Gastroesophageal sphincter (tissue), 3 donors: Measurements from ENCODE around the gene CCDC180.

ENCODE experiments used
- CTCF ChIP-seq, 4 experiments: fragments of 200-600 bp in 2 of 4; fragments of 450-650 bp in 2 of 4; sonication (generic) in 1 of 4; IDR thresholded peaks; one replicate each; pipeline ENCODE4 v1.5.1; 2017 to 2019; ENCODE audit warnings: antibody characterized with exemption in 4 of 4, mild to moderate bottlenecking in 2 of 4, moderate library complexity in 2 of 4
- EP300 ChIP-seq: sonication (generic); formaldehyde crosslinking; IDR thresholded peaks from one replicate; pipeline ENCODE4 v1.6.1; 2017; ENCODE audit warnings: antibody characterized with exemption, mild to moderate bottlenecking
- POLR2A ChIP-seq, 2 donors: fragments of 450-650 bp; IDR thresholded peaks; one replicate each; pipeline ENCODE4 v1.6.1; 2017; ENCODE audit warnings: antibody characterized with exemption in 2 of 2, mild to moderate bottlenecking in 2 of 2, moderate library complexity in 1 of 2
- POLR2AphosphoS5 ChIP-seq: sonication (generic); formaldehyde crosslinking; IDR thresholded peaks from one replicate; pipeline ENCODE4 v1.6.1; 2017; ENCODE audit warnings: antibody characterized with exemption

DNA sequence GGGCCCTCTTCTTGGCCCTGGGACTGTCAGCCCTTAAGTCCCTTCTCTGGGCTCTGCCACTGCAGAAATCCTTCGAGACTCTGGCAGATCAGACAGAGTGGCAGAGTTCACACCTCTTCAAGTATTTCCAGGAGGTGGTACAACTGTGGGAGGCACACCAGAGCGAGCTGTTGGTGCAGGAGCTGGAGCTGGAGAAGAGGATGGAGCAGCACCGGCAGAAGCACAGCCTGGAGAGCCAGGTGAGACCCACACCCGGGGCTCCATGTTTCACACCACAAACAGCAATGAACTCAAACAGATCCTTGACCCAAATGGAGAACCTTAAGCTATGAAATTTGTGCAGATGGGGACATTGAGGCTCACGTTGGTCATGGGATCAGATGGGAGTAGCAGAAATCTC is 17.5 kb downstream of the CCDC180 start:
- no peak for TF ChIP-seq CTCF (IDR thresholded peaks at IDR 0.05)
- TF ChIP-seq EP300: no peak
- TF ChIP-seq POLR2A (IDR thresholded peaks at IDR 0.05): no peak
- no peak for TF ChIP-seq POLR2AphosphoS5
